Measurements from ENCODE around the gene SYT1. TPM values are rescaled to one million over a fixed set of nuclear protein-coding genes. Genes with fewer than 3 reads are reported as not detected.

SYT1 gene
- total RNA-seq, 4 donors from 2014 or later, result 1.1 to 3.7 (median 1.9) TPM

- no peak for TF ChIP-seq CTCF (IDR thresholded peaks at IDR 0.05; ENCODE audit: low read depth)
Measured at GRCh38 chr12:78878866-78879265, 14.3 kb downstream of the SYT1 start.

- no peak for TF ChIP-seq CTCF (IDR thresholded peaks at IDR 0.05; ENCODE audit: low read depth)
Measured at GRCh38 chr12:78880078-78880477, 15.5 kb downstream of the SYT1 start.

- no peak for TF ChIP-seq CTCF (IDR thresholded peaks at IDR 0.05; ENCODE audit: low read depth)
Measured at GRCh38 chr12:78881685-78882084, 17.1 kb downstream of the SYT1 start.

GRCh38 chr12:78885466-78885865 is 20.9 kb downstream of the SYT1 start:
- no peak for TF ChIP-seq CTCF (IDR thresholded peaks at IDR 0.05; ENCODE audit: low read depth)

- no peak for TF ChIP-seq CTCF (IDR thresholded peaks at IDR 0.05; ENCODE audit: low read depth)
Measured at GRCh38 chr12:78886719-78887407, 22.3 kb downstream of the SYT1 start.

- TF ChIP-seq CTCF (IDR thresholded peaks at IDR 0.05; ENCODE audit: low read depth), result no peak
Measured at GRCh38 chr12:78887444-78887843, 22.9 kb downstream of the SYT1 start.

- TF ChIP-seq CTCF (IDR thresholded peaks at IDR 0.05; ENCODE audit: low read depth), result no peak
Measured at GRCh38 chr12:78888568-78888967, 24.0 kb downstream of the SYT1 start.
